GM19452 (cell line): ENCODE measurements around the gene RIMS3.
A peak's percentile ranks its signal among the peaks of the same experiment; 100 is the strongest.
"Not testable (repeated sequence)": the region's sequence is repeated elsewhere in the genome, so short reads cannot be mapped to it uniquely, and the experiment has no call there.

Source experiments
- ATAC-seq: cut with Tn5 transposase; IDR thresholded peaks from one replicate; pipeline ENCODE4 v1.9.1; 2021; ENCODE audit not compliant: unreplicated experiment

RIMS3 gene

DNA sequence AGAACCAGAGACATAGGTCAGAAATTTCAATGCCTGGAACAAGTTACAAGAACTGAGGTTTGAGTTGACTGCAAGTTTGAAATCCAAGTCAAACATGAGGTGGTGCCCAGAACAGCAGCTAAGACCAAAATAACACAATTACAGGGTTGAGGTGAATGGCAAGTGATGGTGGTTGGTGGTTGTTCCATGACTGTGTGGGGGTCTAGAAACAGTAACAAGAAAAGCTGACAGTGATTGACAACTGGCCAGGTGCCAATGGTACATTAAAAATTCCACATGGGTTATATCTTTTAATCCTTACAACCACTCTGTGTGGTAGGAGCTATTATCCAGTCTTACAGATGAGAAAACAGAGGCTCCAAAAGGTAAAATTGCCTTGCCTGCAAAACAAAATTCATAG lies 32.0 kb downstream of the RIMS3 start:
- ATAC-seq, result no peak

DNA sequence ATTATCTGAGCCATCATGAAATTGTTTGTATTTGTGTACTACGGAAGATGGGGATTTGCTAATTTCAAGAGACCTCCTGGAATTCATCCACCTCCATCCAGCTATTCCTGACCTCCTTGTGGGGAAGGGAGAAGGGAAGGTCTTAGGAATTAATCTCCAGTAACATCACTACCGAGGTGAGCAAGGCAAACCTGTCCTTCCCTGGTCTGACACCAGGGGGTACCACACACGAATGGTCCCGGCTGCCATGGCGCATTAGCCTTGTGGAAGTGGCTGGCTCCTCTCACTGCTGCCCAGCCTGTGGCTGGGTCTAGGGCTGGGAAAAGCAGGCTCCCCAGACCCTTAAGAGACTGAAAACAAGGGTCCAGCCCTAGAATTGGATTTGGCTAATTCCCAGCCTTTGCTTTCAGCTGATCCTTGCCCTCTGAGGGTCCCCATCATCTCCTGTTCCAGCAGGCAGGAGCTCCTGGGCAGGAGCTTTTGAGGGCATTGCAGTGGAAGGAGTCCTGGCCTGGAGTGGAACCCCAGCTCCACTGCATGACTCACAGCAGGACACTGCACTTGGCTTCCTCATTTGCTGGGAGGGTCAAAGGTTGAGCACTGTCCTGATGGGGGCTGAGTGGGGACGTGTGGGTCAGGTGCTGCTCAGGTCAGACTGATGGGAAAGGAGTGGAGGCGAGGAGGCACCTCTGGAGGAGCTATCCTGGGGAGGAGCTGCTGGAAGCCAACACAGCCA lies 34.8 kb downstream of the RIMS3 start:
- no peak for ATAC-seq

DNA sequence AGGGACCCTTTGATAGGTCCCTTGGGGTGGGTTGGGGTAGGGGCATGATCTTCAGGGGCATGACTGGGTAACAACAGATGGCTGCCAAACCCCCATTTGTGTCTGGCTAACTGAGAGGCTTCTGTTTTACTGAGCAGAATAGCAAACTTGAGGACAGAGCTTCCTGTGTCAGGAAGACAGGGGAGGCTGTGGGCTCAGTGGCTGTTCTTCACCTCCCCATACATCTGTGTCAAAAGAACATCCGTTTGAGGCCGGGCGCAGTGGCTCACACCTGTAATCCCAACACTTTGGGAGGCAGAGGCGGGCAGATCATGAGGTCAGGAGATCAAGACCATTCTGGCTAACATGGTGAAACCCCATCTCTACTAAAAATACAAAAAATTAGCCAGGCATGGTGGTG lies 35.9 kb downstream of the RIMS3 start:
- not testable (repeated sequence) for ATAC-seq

DNA sequence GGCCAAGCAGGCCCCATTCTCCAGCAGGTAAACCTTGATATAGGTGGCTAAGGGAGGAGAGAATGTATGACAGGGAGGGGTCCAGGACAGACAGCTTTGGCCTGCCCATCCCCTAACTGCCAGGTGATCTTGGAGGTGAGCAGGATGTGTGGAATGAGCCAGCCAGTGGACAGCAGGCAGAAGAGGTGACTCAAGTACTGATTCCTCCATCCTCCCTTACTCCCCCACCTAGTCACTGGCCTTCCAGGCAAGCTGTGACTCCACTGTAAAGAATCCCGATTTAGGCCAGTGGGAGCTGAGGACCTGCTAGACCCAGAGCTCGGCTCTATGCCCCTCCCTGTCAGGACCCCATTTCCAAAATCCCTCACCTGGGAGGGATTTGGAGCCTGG lies 36.6 kb downstream of the RIMS3 start:
- ATAC-seq, result no peak

DNA sequence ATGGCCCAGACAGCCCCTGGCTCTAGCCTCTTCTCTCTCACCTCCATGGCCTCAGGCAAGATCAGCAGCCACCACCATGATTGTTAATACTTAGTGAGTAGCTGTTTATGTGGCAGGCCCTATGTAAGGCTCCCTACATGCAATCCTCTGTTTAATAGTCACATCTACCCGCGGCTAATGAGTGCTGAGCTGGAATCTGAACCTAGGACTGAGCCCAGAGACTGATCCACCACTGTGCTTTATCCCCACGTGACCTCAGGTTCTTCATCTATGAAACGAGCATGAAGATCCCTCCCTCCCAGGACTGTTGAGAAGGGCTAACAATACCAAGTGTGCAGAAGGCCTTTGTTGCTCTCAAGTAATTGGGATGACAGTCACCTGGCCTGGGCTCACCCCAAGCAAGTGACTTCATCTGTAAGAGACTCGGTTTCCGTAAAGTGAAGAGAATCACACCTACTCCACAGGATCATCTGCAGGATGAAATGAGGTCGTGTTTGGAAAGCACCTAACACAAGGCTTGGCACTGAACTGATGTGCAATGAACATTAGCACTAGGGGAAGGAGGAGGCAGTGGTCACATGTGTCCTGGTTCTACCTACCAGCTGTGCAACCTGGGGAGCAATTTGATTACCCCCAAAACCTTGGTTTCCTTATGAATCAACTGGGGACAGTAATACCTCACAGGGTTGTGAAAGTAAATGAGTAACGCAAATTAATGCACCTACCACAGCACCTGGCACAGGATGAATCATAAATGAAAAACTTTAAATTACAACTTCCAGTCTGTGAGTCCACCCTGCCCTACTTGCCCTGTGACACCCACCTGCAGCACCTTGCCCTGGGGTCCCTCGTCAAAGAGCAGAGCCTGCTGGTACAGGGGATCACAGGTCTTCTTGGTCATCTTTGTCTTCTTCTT lies 37.2 kb downstream of the RIMS3 start:
- ATAC-seq, result peak; percentile 71

DNA sequence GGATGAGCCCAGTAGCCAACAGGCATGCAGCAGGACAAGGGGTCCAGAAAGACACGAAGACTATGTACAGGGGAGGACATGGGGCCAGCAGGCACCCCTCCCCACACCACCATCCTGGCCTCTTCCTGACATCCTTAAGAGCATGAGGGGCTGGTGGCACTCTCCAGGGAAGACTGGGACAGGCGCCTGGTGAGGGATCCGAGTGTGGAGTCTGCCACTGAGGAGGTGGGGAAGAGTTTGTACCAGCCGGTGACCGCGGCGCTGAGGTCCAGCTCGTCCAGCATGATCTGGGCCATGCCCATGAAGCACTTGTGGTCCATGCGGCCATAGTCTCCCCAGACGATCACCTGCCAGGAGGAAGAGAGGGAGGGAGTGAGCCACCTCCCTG lies 39.1 kb downstream of the RIMS3 start:
- no peak for ATAC-seq

DNA sequence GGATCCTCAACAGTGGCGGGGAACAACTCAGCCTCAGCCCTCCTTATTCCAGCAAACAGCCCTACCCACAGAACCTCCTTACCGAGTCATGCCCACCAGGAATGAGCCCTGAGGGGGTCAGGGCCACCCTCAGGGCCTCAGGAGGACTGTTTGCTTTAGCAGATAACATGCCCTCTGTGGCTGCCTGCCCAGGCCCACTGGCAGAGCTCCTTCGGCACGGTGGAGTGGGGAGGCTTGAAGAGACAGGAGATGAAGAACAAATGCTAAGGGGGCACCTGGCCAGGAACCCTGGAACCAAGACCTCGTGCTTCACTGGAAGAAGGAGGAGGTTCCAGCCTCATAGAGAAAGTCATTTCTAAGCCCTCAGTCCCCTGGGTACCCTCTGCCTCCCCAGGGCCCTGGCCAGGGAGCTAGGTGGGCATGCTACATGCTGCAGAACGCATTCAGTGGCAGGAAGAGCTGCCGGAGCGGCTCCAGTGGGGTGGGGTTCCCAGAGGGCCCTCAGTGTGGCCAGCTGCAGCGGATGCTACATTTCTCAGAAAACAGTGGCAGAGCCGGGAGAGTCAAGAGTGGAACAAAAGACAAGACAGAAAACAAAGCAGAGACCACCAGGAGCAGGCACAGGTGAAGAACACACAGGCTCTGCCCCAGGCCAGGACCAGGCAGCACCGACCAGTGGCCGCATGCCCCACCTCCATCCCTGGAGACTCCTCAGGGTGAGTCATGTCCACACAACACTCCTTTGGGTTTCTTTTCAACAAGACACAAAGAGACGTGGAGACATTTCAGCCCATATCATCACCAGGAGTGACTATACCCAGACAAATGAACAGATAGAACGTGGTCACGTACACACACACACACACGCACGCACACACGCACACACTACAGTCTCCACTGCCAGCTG lies 39.8 kb downstream of the RIMS3 start:
- ATAC-seq, result no peak

DNA sequence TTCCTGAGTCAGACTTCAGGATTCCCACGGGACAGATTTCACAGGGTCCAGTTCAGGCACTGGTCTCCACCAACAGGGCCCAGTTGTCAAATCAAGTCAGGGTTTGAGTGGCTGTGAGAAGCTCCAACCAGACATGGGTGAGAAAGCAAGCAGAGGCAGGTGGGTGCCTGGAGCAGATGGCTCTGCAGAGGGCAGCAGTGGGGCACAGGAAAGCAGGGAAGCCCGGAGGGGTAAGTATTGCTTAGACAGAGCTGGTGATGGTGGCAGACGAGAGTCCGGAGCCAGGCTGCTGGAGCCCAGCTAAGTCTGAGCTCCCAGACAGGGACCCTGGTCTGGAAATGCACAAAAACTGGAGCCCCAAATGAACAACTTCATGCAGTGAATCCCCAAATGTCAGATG lies 40.4 kb downstream of the RIMS3 start:
- no peak for ATAC-seq

DNA sequence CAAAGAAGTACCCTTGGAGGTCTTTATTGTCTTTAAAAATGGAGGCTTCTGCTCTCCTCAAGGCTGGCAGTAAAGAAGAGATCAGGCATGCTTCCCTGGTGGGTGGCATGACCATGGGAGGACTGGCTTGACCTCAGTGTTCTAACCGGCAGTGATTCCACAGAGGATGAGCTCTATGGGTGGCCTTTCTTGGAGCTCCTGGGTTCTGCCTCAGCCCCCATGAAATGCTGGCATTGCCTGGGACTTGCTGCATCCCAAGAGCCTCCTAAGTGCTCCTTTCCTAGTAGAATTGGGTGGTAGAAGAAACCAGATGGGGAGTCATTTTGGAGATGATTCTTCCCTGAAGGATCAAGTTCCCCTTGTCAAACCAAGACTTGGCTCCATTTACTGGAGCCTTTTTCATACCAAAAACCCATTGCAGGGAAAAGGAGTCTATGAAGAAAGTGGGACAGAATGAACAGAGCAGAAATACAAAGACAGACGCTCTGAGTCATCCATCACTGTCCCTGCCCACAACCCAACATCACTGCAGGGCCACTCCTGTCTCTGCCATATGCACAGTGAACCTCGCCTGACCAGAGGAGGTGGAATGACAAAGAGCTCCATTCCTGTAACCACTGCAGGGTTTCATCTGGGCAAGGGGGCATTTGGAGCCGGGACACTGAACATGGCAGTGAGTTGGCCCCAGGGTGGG lies 42.4 kb downstream of the RIMS3 start:
- no peak for ATAC-seq

DNA sequence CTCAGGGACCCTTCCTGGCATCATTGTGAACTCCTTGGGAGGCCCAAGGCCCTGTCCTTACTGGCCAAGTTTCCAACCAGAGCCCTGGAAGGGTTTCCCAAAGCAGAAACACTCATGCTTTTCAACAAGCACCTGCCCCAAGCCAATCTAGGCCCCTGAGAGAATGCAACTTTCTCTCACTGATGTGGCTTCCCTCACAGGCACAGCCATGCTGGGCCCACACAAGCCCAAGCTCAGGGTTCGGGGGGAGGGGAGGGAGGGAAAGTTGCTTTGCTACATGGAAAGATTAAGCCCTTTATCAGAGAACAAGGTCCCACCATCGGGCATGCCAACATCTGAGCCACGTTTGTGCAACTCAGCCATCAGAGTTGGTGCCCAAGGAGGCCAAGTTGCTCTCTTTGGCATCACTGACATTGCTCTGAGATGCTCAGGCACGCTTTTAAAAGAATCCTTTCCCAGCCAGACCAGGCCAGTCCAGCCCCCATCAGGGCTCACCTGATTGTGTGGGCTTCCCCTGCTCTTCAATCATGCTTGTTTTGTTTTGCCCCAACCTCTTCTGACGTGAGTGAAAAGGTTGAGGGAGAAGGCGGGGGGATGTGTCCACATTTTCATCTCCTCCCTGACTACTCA lies 43.5 kb downstream of the RIMS3 start:
- no peak for ATAC-seq

DNA sequence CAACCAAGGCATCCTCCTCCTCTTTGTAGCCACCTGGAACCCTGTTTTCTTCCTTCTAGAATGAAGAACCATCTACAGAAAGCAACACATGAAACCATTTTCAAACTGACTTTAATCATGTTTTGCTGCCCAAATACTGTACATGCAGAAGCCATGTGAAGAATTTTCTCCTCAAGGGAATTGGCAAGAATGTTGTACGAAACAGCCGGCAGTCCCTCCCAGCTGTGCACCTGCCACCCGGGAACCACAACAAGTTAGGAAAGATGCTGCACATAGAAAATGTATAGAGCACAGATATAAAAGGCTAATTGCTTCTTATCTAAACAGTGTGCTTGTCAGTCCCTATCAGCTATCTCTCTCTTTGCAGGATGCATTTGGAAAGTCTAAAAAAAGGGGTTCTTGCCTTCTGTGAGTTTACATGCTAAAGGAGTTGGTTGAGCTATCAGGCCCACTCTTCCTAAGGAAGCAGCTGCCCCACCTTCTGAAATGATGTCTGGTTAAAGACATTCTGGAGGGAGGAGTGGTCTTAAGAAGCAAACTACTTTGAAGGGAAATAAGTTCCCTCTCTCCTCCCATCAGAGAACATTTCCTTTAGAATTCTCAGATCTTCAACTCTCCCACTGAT lies 44.8 kb downstream of the RIMS3 start:
- ATAC-seq, result no peak

DNA sequence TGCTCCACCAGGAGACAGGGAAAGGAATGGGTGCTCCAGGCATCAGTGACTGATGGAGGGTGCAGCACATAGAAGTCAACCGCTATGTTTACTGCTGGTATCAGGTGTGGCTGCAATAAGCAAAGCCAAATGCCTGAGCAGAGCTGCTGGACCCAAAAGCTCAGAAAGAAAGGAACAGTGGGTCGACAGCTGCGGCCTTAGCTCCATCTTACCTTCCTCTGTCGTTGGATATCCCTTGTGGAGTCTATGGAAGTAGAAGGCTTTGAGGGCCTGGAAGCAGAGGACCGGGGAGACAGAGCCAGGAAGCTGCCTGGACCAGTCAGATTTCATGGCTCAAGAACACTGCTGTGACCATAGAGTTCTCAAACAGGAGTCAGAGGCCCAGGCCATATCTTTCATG lies 45.3 kb downstream of the RIMS3 start:
- no peak for ATAC-seq

DNA sequence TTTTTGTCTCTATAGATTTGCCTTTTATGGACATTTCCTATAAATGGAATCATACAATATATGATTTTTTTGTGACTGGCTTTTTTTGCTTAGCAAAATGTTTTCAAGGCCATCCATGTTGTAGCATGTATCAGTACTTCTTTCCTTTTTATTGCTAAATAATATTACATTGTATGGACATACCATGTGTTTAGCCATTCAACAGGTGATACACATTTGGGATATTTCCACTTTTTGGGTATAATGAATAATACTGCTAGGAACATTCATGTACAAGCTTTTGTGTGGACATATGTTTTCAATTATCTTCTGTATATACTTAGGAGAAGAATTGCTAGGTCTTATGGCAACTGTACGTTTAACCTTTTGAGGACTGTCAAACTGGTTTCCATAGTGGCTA lies 47.4 kb downstream of the RIMS3 start:
- no peak for ATAC-seq

DNA sequence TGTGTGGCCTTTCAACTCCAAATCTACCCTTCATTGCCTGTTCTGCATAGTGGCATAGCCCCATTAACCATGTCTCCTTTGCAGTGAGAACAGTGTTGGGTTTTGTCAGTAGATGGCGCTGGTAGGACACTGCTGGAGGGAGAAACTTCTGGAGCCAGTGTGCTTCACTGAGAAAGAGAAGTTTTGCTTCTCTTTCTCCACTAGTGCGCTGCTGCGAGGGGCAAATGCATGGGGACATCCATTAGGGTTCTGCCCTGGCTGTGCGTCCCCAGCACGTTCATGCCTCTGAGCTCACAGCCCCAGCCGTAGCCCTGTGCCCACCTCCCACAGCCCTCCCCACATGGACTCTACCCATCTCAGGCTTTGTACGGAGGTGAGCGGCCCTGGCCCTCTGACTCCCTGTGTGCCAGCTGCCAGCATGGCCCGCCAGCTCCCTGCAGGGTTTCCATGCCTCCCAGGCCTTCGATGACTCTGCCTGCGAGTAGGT lies 53.1 kb downstream of the RIMS3 start:
- no peak for ATAC-seq

DNA sequence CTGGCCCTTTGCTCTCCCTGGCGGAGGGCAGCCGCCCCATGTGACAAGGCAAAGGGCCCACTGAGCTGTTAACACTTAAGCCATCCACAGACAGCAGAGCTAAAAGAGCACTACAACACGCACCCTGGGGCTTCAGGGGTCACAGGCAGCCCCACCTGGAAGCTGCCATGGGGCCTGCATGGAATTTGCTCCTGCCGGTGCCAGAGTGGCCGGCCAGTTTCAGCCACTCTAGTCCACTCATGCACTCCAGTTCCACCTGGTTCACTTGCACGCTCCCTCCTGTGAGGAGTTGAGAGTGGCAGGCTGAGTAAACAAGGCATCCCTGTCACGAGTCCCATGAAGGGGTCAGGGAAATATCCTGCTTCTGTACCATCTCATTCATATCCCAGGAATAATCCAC lies 55.3 kb downstream of the RIMS3 start:
- no peak for ATAC-seq

DNA sequence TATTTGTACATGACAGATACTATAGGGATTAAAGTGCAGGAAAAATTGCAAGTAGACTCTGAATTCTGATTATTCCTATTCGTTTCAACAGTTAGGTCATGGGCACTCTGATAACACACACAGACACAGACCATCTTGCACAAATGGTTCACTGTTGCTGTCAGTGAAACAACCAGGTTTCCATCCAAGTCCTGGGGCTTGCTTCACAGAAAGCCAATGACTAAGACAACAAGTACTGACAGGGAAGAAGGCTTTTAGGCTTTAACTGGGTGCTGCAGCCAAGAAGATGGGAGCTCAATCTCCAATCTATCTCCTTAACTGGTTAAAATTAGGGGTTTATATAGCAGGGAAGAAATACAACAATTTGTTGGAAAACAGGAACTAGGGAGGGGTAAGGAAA lies 57.6 kb downstream of the RIMS3 start:
- ATAC-seq, result no peak

DNA sequence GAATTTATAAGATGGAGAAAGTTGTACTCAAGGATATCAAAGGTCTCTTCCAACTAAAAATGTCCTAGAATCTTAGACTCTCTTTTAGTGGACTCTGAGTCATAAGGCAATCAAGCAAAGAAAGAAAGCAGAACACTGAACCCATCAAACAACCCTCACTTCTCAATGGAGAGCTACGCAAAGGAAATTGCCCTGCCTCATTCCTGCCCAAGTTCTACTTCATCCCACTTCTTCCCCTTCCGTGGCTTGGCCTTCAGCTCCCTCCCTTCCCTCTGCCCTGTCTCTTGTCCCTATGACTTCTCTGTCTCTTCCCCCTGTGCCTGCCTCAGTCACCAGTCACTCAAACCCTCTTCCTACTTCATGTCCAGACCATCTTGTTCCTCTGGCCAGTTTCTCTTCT lies 58.5 kb downstream of the RIMS3 start:
- ATAC-seq, result no peak

DNA sequence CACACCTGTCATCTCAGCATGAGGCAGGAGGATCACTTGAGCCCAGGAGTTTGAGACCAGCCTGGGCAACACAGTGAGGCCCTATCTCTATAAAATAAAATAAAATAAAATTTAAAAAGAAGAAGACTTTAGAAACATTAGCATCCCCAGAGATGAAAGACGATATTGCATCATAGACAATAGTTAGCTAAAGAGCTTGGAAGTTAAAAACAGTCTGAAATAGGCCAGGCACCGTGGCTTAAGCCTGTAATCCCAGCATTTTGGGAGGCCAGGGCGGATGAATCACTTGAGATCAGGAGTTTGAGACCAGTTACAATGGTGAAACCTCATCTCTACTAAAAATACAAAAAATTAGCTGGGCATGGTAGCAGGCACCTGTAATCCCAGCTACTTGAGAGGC lies 59.3 kb downstream of the RIMS3 start:
- ATAC-seq, result no peak

DNA sequence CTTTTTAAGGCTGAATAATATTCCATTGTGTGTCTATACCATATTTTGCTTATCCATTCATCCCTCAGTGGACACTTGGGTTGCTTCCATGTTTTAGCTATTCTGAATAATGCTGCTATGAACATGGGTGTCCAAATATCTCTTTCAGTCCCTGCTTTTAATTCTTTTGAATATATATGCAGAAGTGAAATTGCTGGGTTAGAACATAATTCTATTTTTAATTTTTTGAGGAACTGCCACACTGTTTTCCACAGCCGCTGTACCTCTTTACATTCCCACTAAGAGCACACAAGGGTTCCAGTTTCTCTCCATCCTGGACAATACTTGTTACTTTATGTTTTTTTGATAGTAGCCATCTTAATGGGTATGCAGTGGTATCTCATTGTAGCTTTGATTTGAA lies 65.6 kb downstream of the RIMS3 start:
- ATAC-seq, result no peak

DNA sequence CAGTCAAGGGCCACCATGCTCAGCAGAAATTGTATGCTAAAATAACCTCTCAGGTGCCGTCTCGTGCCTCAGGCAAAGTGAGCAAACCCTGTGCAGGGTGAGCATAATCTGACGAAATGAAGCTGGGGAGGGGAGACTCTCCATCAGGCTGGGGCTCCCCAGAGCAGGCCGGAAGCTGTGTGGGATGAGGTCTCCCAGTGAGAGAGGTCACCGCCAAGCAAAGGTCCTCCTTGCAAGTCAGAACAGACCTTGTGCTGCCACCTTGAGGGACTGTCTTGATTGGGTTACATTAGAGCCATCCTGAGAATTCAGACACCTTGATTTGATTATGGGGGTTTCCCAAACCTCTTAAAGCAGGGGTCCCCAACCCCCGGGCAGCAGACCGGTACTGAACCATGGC lies 69.9 kb downstream of the RIMS3 start:
- ATAC-seq, result no peak
